Stomach (tissue), 4 donors: Measurements from ENCODE around the gene GPC6.

Source experiments
- CTCF ChIP-seq, 7 experiments: fragments of 450-650 bp in 4 of 7; fragments of 200-600 bp in 3 of 7; sonication (generic) in 3 of 7; IDR thresholded peaks; one replicate each; pipeline ENCODE4 v1.5.1; 2016 to 2019; ENCODE audit warnings: antibody characterized with exemption in 7 of 7, control low read depth in 2 of 7, mild to moderate bottlenecking in 1 of 7
- POLR2AphosphoS5 ChIP-seq, 3 donors: sonication (generic); formaldehyde crosslinking; IDR thresholded peaks; one replicate each; pipeline ENCODE4 v1.6.1; 2016; ENCODE audit warnings: antibody characterized with exemption in 3 of 3

- TF ChIP-seq POLR2AphosphoS5 (IDR thresholded peaks at IDR 0.05): no peak
- no peak for TF ChIP-seq CTCF (IDR thresholded peaks at IDR 0.05)
These were observed 1119.8 kb downstream of the GPC6 start for GRCh38 chr13:94346261-94347019.
